Suprapubic skin (tissue), 4 donors: ENCODE measurements around the gene TLCD5. TPM values are rescaled to one million over a fixed set of nuclear protein-coding genes. Genes with fewer than 3 reads are reported as not detected.
A peak's percentile ranks its signal among the peaks of the same experiment; 100 is the strongest.

Experiments
- DNase-seq, 2 donors: peaks; one replicate each; pipeline ENCODE4 v3.0.0-alpha.2; 2019; ENCODE audit warnings: low spot score in 2 of 2
- H3K27ac ChIP-seq: fragments of 200-600 bp; sonication (generic); one replicate; pipeline ENCODE4 v1.5.1; 2019
- H3K27me3 ChIP-seq: fragments of 200-600 bp; sonication (generic); one replicate; pipeline ENCODE4 v1.5.1; 2019
- H3K36me3 ChIP-seq: fragments of 200-600 bp; sonication (generic); one replicate; pipeline ENCODE4 v1.5.1; 2019
- H3K4me1 ChIP-seq: fragments of 200-600 bp; sonication (generic); one replicate; pipeline ENCODE4 v1.5.1; 2019
- H3K4me3 ChIP-seq: fragments of 200-600 bp; sonication (generic); one replicate; pipeline ENCODE4 v1.5.1; 2019; ENCODE audit warnings: mild to moderate bottlenecking
- H3K9me3 ChIP-seq: fragments of 200-600 bp; sonication (generic); one replicate; pipeline ENCODE4 v1.5.1; 2019
- CTCF ChIP-seq, 2 donors: fragments of 200-600 bp in 1 of 2; fragments of 450-650 bp in 1 of 2; sonication (generic) in 1 of 2; IDR thresholded peaks; one replicate each; pipeline ENCODE4 v1.5.1; 2016 to 2019; ENCODE audit warnings: antibody characterized with exemption in 2 of 2, mild to moderate bottlenecking in 1 of 2, moderate library complexity in 1 of 2
- EP300 ChIP-seq: sonication (generic); formaldehyde crosslinking; IDR thresholded peaks from one replicate; pipeline ENCODE4 v1.6.1; 2017; ENCODE audit warnings: antibody characterized with exemption
- POLR2A ChIP-seq, 2 donors: fragments of 450-650 bp; IDR thresholded peaks; one replicate each; pipeline ENCODE4 v1.6.1; 2017; ENCODE audit warnings: antibody characterized with exemption in 2 of 2, mild to moderate bottlenecking in 2 of 2, moderate library complexity in 2 of 2
- POLR2AphosphoS5 ChIP-seq, 3 donors: sonication (generic); formaldehyde crosslinking; IDR thresholded peaks; one replicate each; pipeline ENCODE4 v1.6.1; 2017; ENCODE audit warnings: antibody characterized with exemption in 3 of 3
- WGBS: methylation state at CpG from one replicate; pipeline ENCODE4 v1.1.5; 2018; 5-methylcytosine and 5-hydroxymethylcytosine counted together
- total RNA-seq, 4 donors: library from RNA; depleted of rRNA; stranded (reverse); fragments of >200 nt; gene quantifications; one replicate each; pipeline ENCODE4 v1.1.0, GENCODE V29; 2016

Gene TLCD5
- total RNA-seq, 4 donors from 2014 or later, result 0.83 to 2.3 (median 1.5) TPM

- TF ChIP-seq POLR2AphosphoS5 (IDR thresholded peaks at IDR 0.05) (no peak), EP300 (no peak), POLR2A (IDR thresholded peaks at IDR 0.05) (no peak), CTCF (IDR thresholded peaks at IDR 0.05) (no peak)
- H3K4me3 ChIP-seq, result no peak overlapping the region
- 93% methylated on average over 10 of the region's 11 CpGs for WGBS
- H3K27me3 ChIP-seq, result no peaks in the 10 kb centered on the region
- H3K9me3 ChIP-seq, result no peaks in the 10 kb centered on the region
- H3K4me1 ChIP-seq, result peaks cover 49% of the 10 kb centered on the region
- DNase-seq, result no peak
- no peak overlapping the region for H3K27ac ChIP-seq
- H3K36me3 ChIP-seq, result no peaks in the 10 kb centered on the region
Measured at GRCh38 chr11:120307476-120307875, 17.6 kb upstream of the TLCD5 start.

GRCh38 chr11:120308081-120308480, 17.0 kb upstream of the TLCD5 start:
- peaks cover 43% of the 10 kb centered on the region for H3K4me1 ChIP-seq
- no peak overlapping the region for H3K27ac ChIP-seq
- H3K27me3 ChIP-seq, result no peaks in the 10 kb centered on the region
- TF ChIP-seq POLR2A (IDR thresholded peaks at IDR 0.05) (no peak), POLR2AphosphoS5 (IDR thresholded peaks at IDR 0.05) (no peak), EP300 (no peak), CTCF (IDR thresholded peaks at IDR 0.05) (no peak)
- H3K9me3 ChIP-seq, result no peaks in the 10 kb centered on the region
- 88% methylated on average over 7 of the region's 7 CpGs for WGBS
- H3K36me3 ChIP-seq, result no peaks in the 10 kb centered on the region
- DNase-seq, result no peak
- no peak overlapping the region for H3K4me3 ChIP-seq

- TF ChIP-seq CTCF (IDR thresholded peaks at IDR 0.05), result no peak
- TF ChIP-seq POLR2A (IDR thresholded peaks at IDR 0.05), result no peak
- TF ChIP-seq POLR2AphosphoS5 (IDR thresholded peaks at IDR 0.05), result no peak
- no peak for TF ChIP-seq EP300
- Histone ChIP-seq H3K36me3 (no peaks in the 10 kb centered on the region), H3K4me3 (no peak overlapping the region), H3K4me1 (peaks cover 35% of the 10 kb centered on the region), H3K9me3 (no peaks in the 10 kb centered on the region), H3K27ac (peak overlapping the region; percentile 29), H3K27me3 (no peaks in the 10 kb centered on the region)
- WGBS, result 45% methylated on average over 3 of the region's 3 CpGs
- no peak for DNase-seq
Measured at GRCh38 chr11:120310870-120311269, 14.2 kb upstream of the TLCD5 start.

- Histone ChIP-seq H3K4me3 (no peak overlapping the region), H3K27ac (peak overlapping the region; percentile 87), H3K9me3 (no peaks in the 10 kb centered on the region), H3K4me1 (peaks cover 55% of the 10 kb centered on the region), H3K36me3 (no peaks in the 10 kb centered on the region), H3K27me3 (no peaks in the 10 kb centered on the region)
- WGBS, result 75% methylated on average over 2 of the region's 3 CpGs
- no peak for DNase-seq
- TF ChIP-seq CTCF (IDR thresholded peaks at IDR 0.05), result no peak
- no peak for TF ChIP-seq EP300
Measured at GRCh38 chr11:120314861-120315260, 10.2 kb upstream of the TLCD5 start.

GRCh38 chr11:120316880-120317688, 8.0 kb upstream of the TLCD5 start:
- peak in 1 of 2 donors; percentile 85 for DNase-seq
- H3K9me3 ChIP-seq, result no peaks in the 10 kb centered on the region

More at GRCh38 chr11:120316880-120317688, 8.0 kb upstream of the TLCD5 start:
- 8% methylated on average over 8 of the region's 8 CpGs for WGBS
- H3K27me3 ChIP-seq, result no peaks in the 10 kb centered on the region
- TF ChIP-seq CTCF (IDR thresholded peaks at IDR 0.05) (no peak), EP300 (no peak), POLR2AphosphoS5 (IDR thresholded peaks at IDR 0.05) (peak in 2 of 3 donors; percentile 81 to 82), POLR2A (IDR thresholded peaks at IDR 0.05) (no peak)
- H3K4me3 ChIP-seq, result peak overlapping the region; percentile 1
- no peaks in the 10 kb centered on the region for H3K36me3 ChIP-seq
- H3K4me1 ChIP-seq, result peaks cover 39% of the 10 kb centered on the region
- peak overlapping the region; percentile 87 for H3K27ac ChIP-seq
